ENCODE results near the gene YAP1.
A peak's percentile ranks its signal among the peaks of the same experiment; 100 is the strongest.

Gene YAP1

GRCh38 chr11:102109896-102110760 lies at the start of gene YAP1:
Gene YAP1, plus strand, starts transcription at chr11:102110447. Its CDS starts 402 bp downstream, at chr11:102110849.
- peak; percentile 95 for DNase-seq (ENCODE audit: low spot score)

- no peak for DNase-seq (ENCODE audit: low spot score)
Measured at GRCh38 chr11:102061276-102061675, 49.0 kb upstream of the YAP1 start.

- DNase-seq (ENCODE audit: low spot score) = no peak
Measured at GRCh38 chr11:102062106-102062505, 48.1 kb upstream of the YAP1 start.

- DNase-seq (ENCODE audit: low spot score) = no peak
Measured at GRCh38 chr11:102064316-102064715, 45.9 kb upstream of the YAP1 start.

- no peak for DNase-seq (ENCODE audit: low spot score)
Measured at GRCh38 chr11:102070766-102071165, 39.5 kb upstream of the YAP1 start.

GRCh38 chr11:102071497-102072472 lies 38.5 kb upstream of the YAP1 start:
- DNase-seq (ENCODE audit: low spot score) = no peak

- DNase-seq (ENCODE audit: low spot score) = no peak
Measured at GRCh38 chr11:102073253-102073652, 37.0 kb upstream of the YAP1 start.

- DNase-seq (ENCODE audit: low spot score) = no peak
Measured at GRCh38 chr11:102079625-102080024, 30.6 kb upstream of the YAP1 start.

- DNase-seq (ENCODE audit: low spot score) = no peak
Measured at GRCh38 chr11:102081313-102081712, 28.9 kb upstream of the YAP1 start.

- no peak for DNase-seq (ENCODE audit: low spot score)
Measured at GRCh38 chr11:102085864-102086551, 24.2 kb upstream of the YAP1 start.

- DNase-seq (ENCODE audit: low spot score) = no peak
Measured at GRCh38 chr11:102097186-102097585, 13.1 kb upstream of the YAP1 start.

GRCh38 chr11:102099755-102100154 lies 10.5 kb upstream of the YAP1 start:
- DNase-seq (ENCODE audit: low spot score) = no peak

GRCh38 chr11:102108734-102109440 lies 1.4 kb upstream of the YAP1 start:
- no peak for DNase-seq (ENCODE audit: low spot score)

- DNase-seq (ENCODE audit: low spot score) = no peak
Measured at GRCh38 chr11:102110761-102111010, 439 bp downstream of the YAP1 start.

GRCh38 chr11:102111011-102111786 lies 952 bp downstream of the YAP1 start:
- peak; percentile 87 for DNase-seq (ENCODE audit: low spot score)

- no peak for DNase-seq (ENCODE audit: low spot score)
Measured at GRCh38 chr11:102111787-102112508, 1.7 kb downstream of the YAP1 start.

GRCh38 chr11:102112509-102112821 lies 2.2 kb downstream of the YAP1 start:
- DNase-seq (ENCODE audit: low spot score) = no peak

- DNase-seq (ENCODE audit: low spot score) = no peak
Measured at GRCh38 chr11:102114032-102114431, 3.8 kb downstream of the YAP1 start.

GRCh38 chr11:102115557-102115956 lies 5.3 kb downstream of the YAP1 start:
- no peak for DNase-seq (ENCODE audit: low spot score)

- no peak for DNase-seq (ENCODE audit: low spot score)
Measured at GRCh38 chr11:102116453-102117205, 6.4 kb downstream of the YAP1 start.
